Astrocyte (in vitro differentiated cells and primary cell): Measurements from ENCODE around the gene RAD51B. TPM values are rescaled to one million over a fixed set of nuclear protein-coding genes. Genes with fewer than 3 reads are reported as not detected.

Experiments used
- DNase-seq: peaks from one replicate; pipeline ENCODE4 v3.0.0-alpha.2; 2010; ENCODE audit warnings: low read depth
- FAIRE-seq: peaks from 2 replicates; lab custom pipeline; 2011; peaks lifted over from hg19 to GRCh38; lab: Jason Lieb, UNC
- H2AFZ ChIP-seq: 2 replicates; pipeline ENCODE4 v1.6.0; 2012; ENCODE audit warnings: low read depth, low read length, inconsistent platforms
- H3K27ac ChIP-seq: 2 replicates; pipeline ENCODE4 v1.5.1; 2011; ENCODE audit warnings: low read depth, low read length, inconsistent platforms
- H3K27me3 ChIP-seq: 2 replicates; pipeline ENCODE4 v1.6.0; 2011; ENCODE audit warnings: low read length, inconsistent platforms; ENCODE audit not compliant: insufficient read depth
- H3K36me3 ChIP-seq: 2 replicates; pipeline ENCODE4 v1.5.1; 2011; ENCODE audit warnings: low read length, inconsistent platforms; ENCODE audit not compliant: insufficient read depth
- H3K4me1 ChIP-seq: 2 replicates; pipeline ENCODE4 v1.5.1; 2011; ENCODE audit warnings: low read length, inconsistent platforms; ENCODE audit not compliant: insufficient read depth
- H3K4me2 ChIP-seq: 2 replicates; pipeline ENCODE4 v1.6.0; 2012; ENCODE audit warnings: low read length, inconsistent platforms
- H3K4me3 ChIP-seq: 2 replicates; pipeline ENCODE4 v1.5.1; 2011; ENCODE audit warnings: low read depth, mild to moderate bottlenecking, low read length, inconsistent platforms; ENCODE audit not compliant: insufficient read depth
- H3K79me2 ChIP-seq: 2 replicates; pipeline ENCODE4 v1.6.0; 2012; ENCODE audit warnings: mild to moderate bottlenecking, low read length, inconsistent platforms; ENCODE audit not compliant: insufficient read depth
- H3K9ac ChIP-seq: 2 replicates; pipeline ENCODE4 v1.6.0; 2012; ENCODE audit warnings: mild to moderate bottlenecking, low read length, inconsistent platforms
- H3K9me3 ChIP-seq: 2 replicates; pipeline ENCODE4 v1.5.1; 2012; ENCODE audit warnings: low read depth, mild to moderate bottlenecking, low read length, inconsistent platforms; ENCODE audit not compliant: insufficient read depth
- H4K20me1 ChIP-seq: 2 replicates; pipeline ENCODE4 v1.6.0; 2012; ENCODE audit warnings: low read length, inconsistent platforms; ENCODE audit not compliant: insufficient read depth
- H3K27ac Mint-ChIP-seq: one replicate; pipeline ENCODE4 v1.8.0; 2021; ENCODE audit warnings: mild to moderate bottlenecking, mixed read lengths; ENCODE audit not compliant: unreplicated experiment
- H3K27me3 Mint-ChIP-seq: one replicate; pipeline ENCODE4 v1.8.0; 2021; ENCODE audit warnings: low read depth, mixed read lengths; ENCODE audit not compliant: unreplicated experiment
- H3K36me3 Mint-ChIP-seq: one replicate; pipeline ENCODE4 v1.8.0; 2021; ENCODE audit warnings: low read depth, mixed read lengths; ENCODE audit not compliant: unreplicated experiment
- H3K4me1 Mint-ChIP-seq: one replicate; pipeline ENCODE4 v1.8.0; 2021; ENCODE audit warnings: low read depth, mixed read lengths; ENCODE audit not compliant: unreplicated experiment
- H3K4me3 Mint-ChIP-seq: one replicate; pipeline ENCODE4 v1.8.0; 2021; ENCODE audit warnings: mild to moderate bottlenecking, moderate library complexity, mixed read lengths; ENCODE audit not compliant: unreplicated experiment
- H3K9me3 Mint-ChIP-seq: one replicate; pipeline ENCODE4 v1.8.0; 2021; ENCODE audit warnings: mild to moderate bottlenecking, mixed read lengths; ENCODE audit not compliant: unreplicated experiment
- CTCF ChIP-seq: IDR thresholded peaks from 2 replicates; pipeline ENCODE4 v1.5.1; 2011; ENCODE audit warnings: low read depth, mild to moderate bottlenecking, inconsistent platforms, low read length, moderate library complexity; ENCODE audit not compliant: insufficient read depth
- EZH2 ChIP-seq: IDR thresholded peaks from 2 replicates; pipeline ENCODE4 v1.6.1; 2012; ENCODE audit warnings: mild to moderate bottlenecking, low read length, inconsistent platforms; ENCODE audit not compliant: insufficient read depth
- total RNA-seq: library from RNA; stranded (reverse); gene quantifications from 2 replicates; pipeline ENCODE4 v1.2.1, GENCODE V29; 2021

RAD51B gene
- total RNA-seq, 1 donor from 2014 or later = 10.8 TPM

DNA sequence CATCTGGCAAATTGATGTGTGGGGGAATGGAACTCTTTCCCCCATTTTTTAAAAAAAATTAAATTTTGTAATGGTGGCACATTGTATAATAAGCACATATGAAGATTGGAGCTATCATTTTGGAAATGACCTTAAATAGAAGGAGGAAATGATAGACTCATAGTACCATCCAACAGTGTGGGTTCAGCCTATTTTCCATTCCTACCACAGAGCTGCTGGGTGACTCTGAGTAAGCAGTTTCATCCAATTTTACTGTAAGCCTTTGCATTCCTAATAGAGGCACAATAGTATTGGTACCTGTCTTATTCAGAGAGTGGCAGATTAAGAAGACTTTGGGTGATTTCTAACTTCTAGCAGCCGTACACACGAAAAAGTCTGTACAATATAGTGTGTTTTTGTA is 304.5 kb downstream of the RAD51B start:
- DNase-seq = no peak
- Mint-ChIP-seq H3K36me3 (no peaks in the 10 kb centered on the region), H3K27ac (peak overlapping the region; percentile 99), H3K27me3 (no peaks in the 10 kb centered on the region), H3K4me3 (no peak overlapping the region), H3K9me3 (no peaks in the 10 kb centered on the region), H3K4me1 (peaks cover 31% of the 10 kb centered on the region)
- no peaks in the 10 kb centered on the region for H3K36me3 ChIP-seq
- no peak overlapping the region for H3K27ac ChIP-seq
- H3K9ac ChIP-seq = no peak overlapping the region
- H3K4me2 ChIP-seq = no peak overlapping the region
- TF ChIP-seq CTCF (no peak), EZH2 (no peak)
- no peaks in the 10 kb centered on the region for H3K79me2 ChIP-seq
- no peak overlapping the region for H2AFZ ChIP-seq
- peaks cover 7% of the 10 kb centered on the region for H3K4me1 ChIP-seq
- FAIRE-seq = no peak
- H4K20me1 ChIP-seq = no peaks in the 10 kb centered on the region
- no peak overlapping the region for H3K4me3 ChIP-seq
- no peaks in the 10 kb centered on the region for H3K27me3 ChIP-seq
- no peaks in the 10 kb centered on the region for H3K9me3 ChIP-seq

GRCh38 chr14:68124979-68125731 is 305.6 kb downstream of the RAD51B start:
- no peaks in the 10 kb centered on the region for H3K27me3 ChIP-seq
- no peaks in the 10 kb centered on the region for H3K9me3 Mint-ChIP-seq
- peaks cover 31% of the 10 kb centered on the region for H3K4me1 Mint-ChIP-seq
- no peaks in the 10 kb centered on the region for H3K36me3 Mint-ChIP-seq
- H2AFZ ChIP-seq = peak overlapping the region; percentile 14
- no peaks in the 10 kb centered on the region for H3K27me3 Mint-ChIP-seq
- peak overlapping the region; percentile 99 for H3K27ac Mint-ChIP-seq
- H3K9me3 ChIP-seq = no peaks in the 10 kb centered on the region
- peak; percentile 89 for DNase-seq
- H3K4me3 ChIP-seq = no peak overlapping the region
- H3K4me1 ChIP-seq = peaks cover 7% of the 10 kb centered on the region
- TF ChIP-seq CTCF (no peak), EZH2 (no peak)
- H3K27ac ChIP-seq = peak overlapping the region; percentile 78
- H3K36me3 ChIP-seq = no peaks in the 10 kb centered on the region
- peak overlapping the region; percentile 5 for H3K4me3 Mint-ChIP-seq
- peak; percentile 41 for FAIRE-seq
- H3K4me2 ChIP-seq = peak overlapping the region; percentile 65
- no peaks in the 10 kb centered on the region for H3K79me2 ChIP-seq
- peak overlapping the region; percentile 61 for H3K9ac ChIP-seq
- no peaks in the 10 kb centered on the region for H4K20me1 ChIP-seq

- Mint-ChIP-seq H3K27me3 (no peaks in the 10 kb centered on the region), H3K4me1 (peaks cover 34% of the 10 kb centered on the region), H3K4me3 (no peak overlapping the region), H3K27ac (peak overlapping the region; percentile 54), H3K36me3 (no peaks in the 10 kb centered on the region), H3K9me3 (no peaks in the 10 kb centered on the region)
- H4K20me1 ChIP-seq = no peaks in the 10 kb centered on the region
- TF ChIP-seq EZH2 (no peak), CTCF (no peak)
- FAIRE-seq (no peak), DNase-seq (no peak)
- H3K27me3 ChIP-seq = no peaks in the 10 kb centered on the region
- peaks cover 7% of the 10 kb centered on the region for H3K4me1 ChIP-seq
- H3K4me2 ChIP-seq = no peak overlapping the region
- H3K4me3 ChIP-seq = no peak overlapping the region
- H2AFZ ChIP-seq = no peak overlapping the region
- no peaks in the 10 kb centered on the region for H3K79me2 ChIP-seq
- H3K36me3 ChIP-seq = no peaks in the 10 kb centered on the region
- H3K27ac ChIP-seq = no peak overlapping the region
- no peaks in the 10 kb centered on the region for H3K9me3 ChIP-seq
- no peak overlapping the region for H3K9ac ChIP-seq
Measured at GRCh38 chr14:68127166-68127565, 307.6 kb downstream of the RAD51B start.
